Muscle layer of duodenum (tissue), 2 donors: ENCODE results near the gene AMT.
A peak's percentile ranks its signal among the peaks of the same experiment; 100 is the strongest.

ENCODE experiments used
- H3K27ac ChIP-seq: one replicate; pipeline ENCODE4 v1.7.0; 2013; ENCODE audit warnings: mild to moderate bottlenecking, low read length
- H3K27me3 ChIP-seq: one replicate; pipeline ENCODE4 v1.7.0; 2013; ENCODE audit warnings: low read depth, mild to moderate bottlenecking, control low read depth, low read length
- H3K36me3 ChIP-seq, 2 donors: one replicate each; pipeline ENCODE4 v1.7.0; 2013; ENCODE audit warnings: low read length in 2 of 2, control low read depth in 1 of 2, mild to moderate bottlenecking in 1 of 2; ENCODE audit not compliant: insufficient read depth in 2 of 2, control insufficient read depth in 1 of 2
- H3K4me1 ChIP-seq, 2 donors: one replicate each; pipeline ENCODE4 v1.7.0; 2013; ENCODE audit warnings: low read length in 2 of 2, mild to moderate bottlenecking in 2 of 2, control low read depth in 1 of 2, moderate library complexity in 1 of 2; ENCODE audit not compliant: insufficient read depth in 2 of 2, control insufficient read depth in 1 of 2
- H3K4me3 ChIP-seq, 2 donors: one replicate each; pipeline ENCODE4 v1.7.0; 2013; ENCODE audit warnings: low read length in 2 of 2, low read depth in 1 of 2, mild to moderate bottlenecking in 1 of 2
- H3K9me3 ChIP-seq, 2 donors: one replicate each; pipeline ENCODE4 v1.7.0; 2013; ENCODE audit warnings: low read length in 2 of 2, control low read depth in 1 of 2, mild to moderate bottlenecking in 1 of 2; ENCODE audit not compliant: control insufficient read depth in 1 of 2
- donor health status: healthy.

Gene AMT

DNA sequence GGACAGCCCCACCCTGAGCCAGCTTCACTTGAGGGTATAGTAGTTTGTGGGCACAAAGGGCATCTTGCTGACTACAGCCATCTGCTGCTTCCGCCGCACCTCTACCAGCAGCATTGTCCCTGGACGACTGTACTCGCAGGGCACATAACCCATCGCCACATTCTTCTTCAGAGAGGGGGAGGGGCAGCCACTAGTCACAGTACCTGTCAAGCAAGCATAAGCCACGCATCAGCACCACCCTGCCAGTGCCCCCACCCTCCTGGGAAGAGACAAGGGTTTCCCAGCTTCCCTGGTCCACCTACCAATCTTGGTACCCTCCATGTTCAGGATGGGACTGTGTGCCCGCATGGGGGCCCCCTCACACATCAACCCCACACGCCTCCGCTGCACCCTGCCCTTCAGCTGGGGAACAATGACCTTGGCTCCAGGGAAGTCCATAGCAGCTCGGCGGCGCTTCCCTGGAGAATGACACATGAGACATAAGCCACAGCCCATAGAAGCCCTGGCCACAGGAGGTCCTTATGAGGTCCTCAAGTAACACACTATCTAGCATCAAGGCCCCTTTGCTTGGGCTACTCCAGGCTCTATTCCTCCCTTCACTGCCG is 4.7 kb downstream of the AMT start:
- Histone ChIP-seq H3K9me3 (no peaks in the 10 kb centered on the region), H3K27me3 (no peaks in the 10 kb centered on the region), H3K4me3 (no peak overlapping the region), H3K4me1 (peaks cover 27 to 30% of the 10 kb centered on the region in 2 donors), H3K36me3 (peaks cover 13 to 41% of the 10 kb centered on the region in 2 donors), H3K27ac (no peak overlapping the region)

- no peak overlapping the region for H3K4me3 ChIP-seq
- peak overlapping the region; percentile 26 for H3K27ac ChIP-seq
- H3K4me1 ChIP-seq = peaks cover 22 to 24% of the 10 kb centered on the region in 2 donors
- H3K9me3 ChIP-seq = no peaks in the 10 kb centered on the region
- no peaks in the 10 kb centered on the region for H3K27me3 ChIP-seq
- peaks cover 13 to 41% of the 10 kb centered on the region in 2 donors for H3K36me3 ChIP-seq
These were observed 5.4 kb downstream of the AMT start for GRCh38 chr3:49416867-49417266.

GRCh38 chr3:49415931-49416601 is 6.2 kb downstream of the AMT start:
- H3K27me3 ChIP-seq = no peaks in the 10 kb centered on the region
- H3K4me1 ChIP-seq = peaks cover 16 to 17% of the 10 kb centered on the region in 2 donors
- no peak overlapping the region for H3K4me3 ChIP-seq
- H3K36me3 ChIP-seq = peaks cover 13 to 41% of the 10 kb centered on the region in 2 donors
- no peaks in the 10 kb centered on the region for H3K9me3 ChIP-seq
- H3K27ac ChIP-seq = peak overlapping the region; percentile 26

- no peaks in the 10 kb centered on the region for H3K9me3 ChIP-seq
- no peaks in the 10 kb centered on the region for H3K27me3 ChIP-seq
- H3K27ac ChIP-seq = no peak overlapping the region
- peaks cover 13 to 32% of the 10 kb centered on the region in 2 donors for H3K36me3 ChIP-seq
- peaks cover 25 to 26% of the 10 kb centered on the region in 2 donors for H3K4me1 ChIP-seq
- no peak overlapping the region for H3K4me3 ChIP-seq
These were observed 7.5 kb downstream of the AMT start for GRCh38 chr3:49414753-49415152.

- Histone ChIP-seq H3K27me3 (no peaks in the 10 kb centered on the region), H3K27ac (peak overlapping the region; percentile 95), H3K4me3 (peak overlapping the region; percentile 60 to 95)
These were observed 8.9 kb downstream of the AMT start for GRCh38 chr3:49413338-49413734.

GRCh38 chr3:49412632-49413337 is 9.5 kb downstream of the AMT start:
- H3K27me3 ChIP-seq = no peaks in the 10 kb centered on the region
- peaks cover 13 to 29% of the 10 kb centered on the region in 2 donors for H3K36me3 ChIP-seq
- H3K27ac ChIP-seq = peak overlapping the region; percentile 95
- H3K9me3 ChIP-seq = no peaks in the 10 kb centered on the region
- peaks cover 30 to 42% of the 10 kb centered on the region in 2 donors for H3K4me1 ChIP-seq
- peak overlapping the region; percentile 60 to 95 for H3K4me3 ChIP-seq

More at GRCh38 chr3:49413338-49413734, 8.9 kb downstream of the AMT start:
- Histone ChIP-seq H3K9me3 (no peaks in the 10 kb centered on the region), H3K36me3 (peaks cover 13 to 32% of the 10 kb centered on the region in 2 donors), H3K4me1 (peaks cover 30 to 37% of the 10 kb centered on the region in 2 donors)

GRCh38 chr3:49411968-49412631 is 10.2 kb downstream of the AMT start, which contains the start of the genes RHOA and TCTA:
Gene RHOA, minus strand, starts transcription at chr3:49411976. Its CDS starts 36,387 bp downstream, at chr3:49375589.
Gene TCTA, plus strand, starts transcription at chr3:49412423. Its CDS starts 4 bp downstream, at chr3:49412427.
- peak within 1 kb of the TSS; percentile 95 for H3K27ac ChIP-seq
- H3K27me3 ChIP-seq = no peaks in the 10 kb centered on the region
- H3K4me3 ChIP-seq = peak within 1 kb of the TSS; percentile 73 to 95
- H3K36me3 ChIP-seq = peaks cover 13 to 22% of the 10 kb centered on the region in 2 donors
- H3K9me3 ChIP-seq = no peaks in the 10 kb centered on the region
- H3K4me1 ChIP-seq = peaks cover 30 to 42% of the 10 kb centered on the region in 2 donors

GRCh38 chr3:49411535-49411967 is 10.7 kb downstream of the AMT start:
- Histone ChIP-seq H3K4me3 (peak overlapping the region; percentile 73 to 86), H3K36me3 (peaks cover 13 to 17% of the 10 kb centered on the region in 2 donors), H3K9me3 (no peaks in the 10 kb centered on the region), H3K27me3 (no peaks in the 10 kb centered on the region), H3K27ac (peak overlapping the region; percentile 88), H3K4me1 (peaks cover 30 to 48% of the 10 kb centered on the region in 2 donors)

GRCh38 chr3:49410846-49411534 is 11.3 kb downstream of the AMT start:
- Histone ChIP-seq H3K4me3 (peak overlapping the region; percentile 73 to 86), H3K4me1 (peaks cover 28 to 53% of the 10 kb centered on the region in 2 donors), H3K36me3 (peaks cover 10 to 12% of the 10 kb centered on the region in 2 donors), H3K27ac (peak overlapping the region; percentile 88), H3K9me3 (no peaks in the 10 kb centered on the region), H3K27me3 (no peaks in the 10 kb centered on the region)

- Histone ChIP-seq H3K36me3 (peaks cover 5 to 6% of the 10 kb centered on the region in 2 donors), H3K27ac (peak overlapping the region; percentile 88), H3K9me3 (no peaks in the 10 kb centered on the region), H3K4me1 (peaks cover 22 to 61% of the 10 kb centered on the region in 2 donors), H3K27me3 (no peaks in the 10 kb centered on the region), H3K4me3 (peak overlapping the region; percentile 73 to 86)
These were observed 12.0 kb downstream of the AMT start for GRCh38 chr3:49410066-49410845.
